GM18517 (cell line): ENCODE results near the gene KRTAP10-12.
"Not testable (repeated sequence)": the region's sequence is repeated elsewhere in the genome, so short reads cannot be mapped to it uniquely, and the experiment has no call there.

ENCODE experiments used
- ATAC-seq: cut with Tn5 transposase; IDR thresholded peaks from one replicate; pipeline ENCODE4 v1.9.1; 2021; ENCODE audit warnings: mild to moderate bottlenecking, moderate library complexity; ENCODE audit not compliant: unreplicated experiment

KRTAP10-12 gene

GRCh38 chr21:44667612-44668011 lies 29.4 kb upstream of the KRTAP10-12 start:
- no peak for ATAC-seq

- ATAC-seq: no peak
These were observed 26.1 kb upstream of the KRTAP10-12 start for GRCh38 chr21:44670642-44671432.

GRCh38 chr21:44671911-44672310 lies 25.1 kb upstream of the KRTAP10-12 start:
- no peak for ATAC-seq

- ATAC-seq: no peak
These were observed 19.1 kb upstream of the KRTAP10-12 start for GRCh38 chr21:44677881-44678280.

GRCh38 chr21:44681152-44681551 lies 15.8 kb upstream of the KRTAP10-12 start:
- no peak for ATAC-seq

- ATAC-seq: no peak
These were observed 15.0 kb upstream of the KRTAP10-12 start, which contains the start of gene KRTAP12-1 for GRCh38 chr21:44681861-44682579. TSS of gene KRTAP12-1 (minus strand) at chr21:44682163. CDS start at chr21:44682123, 40 bp downstream.

GRCh38 chr21:44682580-44683151 lies 14.3 kb upstream of the KRTAP10-12 start:
- no peak for ATAC-seq

GRCh38 chr21:44684077-44684476 lies 12.9 kb upstream of the KRTAP10-12 start:
- no peak for ATAC-seq

GRCh38 chr21:44684483-44684882 lies 12.5 kb upstream of the KRTAP10-12 start:
- no peak for ATAC-seq

GRCh38 chr21:44685050-44685449 lies 11.9 kb upstream of the KRTAP10-12 start:
- not testable (repeated sequence) for ATAC-seq

GRCh38 chr21:44686000-44686781 lies 10.8 kb upstream of the KRTAP10-12 start:
- no peak for ATAC-seq

GRCh38 chr21:44686843-44687561 lies 10.0 kb upstream of the KRTAP10-12 start:
- no peak for ATAC-seq

- no peak for ATAC-seq
These were observed 9.3 kb upstream of the KRTAP10-12 start for GRCh38 chr21:44687671-44688070.

- not testable (repeated sequence) for ATAC-seq
These were observed 7.2 kb upstream of the KRTAP10-12 start for GRCh38 chr21:44689740-44690139.

GRCh38 chr21:44691686-44692085 lies 5.3 kb upstream of the KRTAP10-12 start:
- no peak for ATAC-seq

GRCh38 chr21:44692798-44693512 lies 4.0 kb upstream of the KRTAP10-12 start:
- ATAC-seq: no peak

- no peak for ATAC-seq
These were observed 2.2 kb upstream of the KRTAP10-12 start for GRCh38 chr21:44694776-44695175.

GRCh38 chr21:44695184-44695583 lies 1.8 kb upstream of the KRTAP10-12 start:
- ATAC-seq: no peak

GRCh38 chr21:44695641-44696040 lies 1.3 kb upstream of the KRTAP10-12 start:
- no peak for ATAC-seq

GRCh38 chr21:44696572-44696971 lies 400 bp upstream of the KRTAP10-12 start:
- ATAC-seq: no peak
